IMR-90 (cell line): ENCODE data around the gene CNPY2. TPM values are rescaled to one million over a fixed set of nuclear protein-coding genes. Genes with fewer than 3 reads are reported as not detected.

Experiments
- ATAC-seq: fragments of 200-7000 bp; cut with Tn5 transposase; 2 replicates; pipeline ENCODE4 v1.9.1; 2020; ENCODE audit warnings: low read depth, mild to moderate bottlenecking, moderate library complexity
- BruUV-seq: library from RNA; stranded (reverse); fragments of 400-500 nt; replicated peaks from 2 replicates; lab custom pipeline; 2021; lab: Mats Ljungman, UMichigan
- CTCF ChIA-PET: fragments of 300-600 bp; formaldehyde crosslinking; extraction: SDS; loops from one replicate; lab custom pipeline; 2021; ENCODE audit warnings: antibody characterized with exemption; lab: Yijun Ruan, JAX
- POLR2A ChIA-PET: fragments of 300-600 bp; sonication (Branson Sonifier 250); formaldehyde crosslinking; loops from one replicate; lab custom pipeline; 2022; ENCODE audit warnings: antibody characterized with exemption; ENCODE audit not compliant: unreplicated experiment; lab: Charles Lee
- DNase-seq: peaks from one replicate; pipeline ENCODE4 v3.0.0; 2013
- H2AFZ ChIP-seq: replicated peaks from 2 replicates; pipeline ENCODE3; 2013; ENCODE audit warnings: low read length, mild to moderate bottlenecking; ENCODE audit not compliant: poor library complexity
- H2AK5ac ChIP-seq: 2 replicates; pipeline ENCODE4 v1.6.1; 2013; ENCODE audit warnings: low read depth, low read length, inconsistent platforms
- H2AK9ac ChIP-seq: replicated peaks from 2 replicates; pipeline ENCODE3; 2013; ENCODE audit warnings: mild to moderate bottlenecking, low read depth, low read length, moderate library complexity; ENCODE audit not compliant: poor library complexity
- H2BK120ac ChIP-seq: 2 replicates; pipeline ENCODE4 v1.6.1; 2013; ENCODE audit warnings: low read depth, low read length, inconsistent platforms
- H2BK15ac ChIP-seq: 3 replicates; pipeline ENCODE4 v1.6.1; 2013; ENCODE audit warnings: low read depth, low read length, inconsistent platforms
- H2BK20ac ChIP-seq: 2 replicates; pipeline ENCODE4 v1.6.1; 2013; ENCODE audit warnings: low read depth, mild to moderate bottlenecking, inconsistent platforms, low read length, moderate library complexity
- H2BK5ac ChIP-seq: 2 replicates; pipeline ENCODE4 v1.6.1; 2013; ENCODE audit warnings: mild to moderate bottlenecking, low read depth, low read length, inconsistent platforms; ENCODE audit not compliant: poor library complexity, severe bottlenecking
- H3K14ac ChIP-seq: replicated peaks from 2 replicates; pipeline ENCODE4 v1.6.1; 2013; ENCODE audit warnings: low read depth, low read length, inconsistent platforms
- H3K18ac ChIP-seq: 2 replicates; pipeline ENCODE4 v1.6.1; 2013; ENCODE audit warnings: low read depth, low read length, control low read depth
- H3K23ac ChIP-seq: 2 replicates; pipeline ENCODE4 v1.6.1; 2013; ENCODE audit warnings: low read depth, low read length, inconsistent platforms
- H3K27ac ChIP-seq: 2 replicates; pipeline ENCODE4 v1.5.1; 2013; ENCODE audit warnings: mild to moderate bottlenecking, control low read depth, low read length; ENCODE audit not compliant: insufficient read depth
- H3K27me3 ChIP-seq: 2 replicates; pipeline ENCODE4 v1.6.1; 2013; ENCODE audit warnings: low read length; ENCODE audit not compliant: control insufficient read depth, insufficient read depth
- H3K36me3 ChIP-seq: 2 replicates; pipeline ENCODE4 v1.6.1; 2013; ENCODE audit warnings: low read length, mixed read lengths; ENCODE audit not compliant: control insufficient read depth, insufficient read depth
- H3K4ac ChIP-seq: 2 replicates; pipeline ENCODE4 v1.6.1; 2013; ENCODE audit warnings: low read depth, low read length, inconsistent platforms
- H3K4me1 ChIP-seq: 2 replicates; pipeline ENCODE4 v1.6.1; 2013; ENCODE audit warnings: low read length, mixed read lengths; ENCODE audit not compliant: control insufficient read depth, insufficient read depth
- H3K4me2 ChIP-seq: 2 replicates; pipeline ENCODE4 v1.6.1; 2013; ENCODE audit warnings: low read depth, mild to moderate bottlenecking, control low read depth, low read length, moderate library complexity
- H3K4me3 ChIP-seq: 2 replicates; pipeline ENCODE4 v1.5.1; 2013; ENCODE audit warnings: low read depth, mild to moderate bottlenecking, control low read depth, low read length, moderate library complexity; ENCODE audit not compliant: insufficient read depth
- H3K56ac ChIP-seq: 2 replicates; pipeline ENCODE4 v1.6.1; 2013; ENCODE audit warnings: low read length, inconsistent platforms; ENCODE audit not compliant: insufficient read depth; ENCODE audit errors: extremely low read depth
- H3K79me1 ChIP-seq, 2 experiments: 2 replicates each; pipeline ENCODE4 v1.6.1; 2013; ENCODE audit warnings: low read length in 2 of 2, inconsistent platforms in 1 of 2, low read depth in 1 of 2
- H3K9ac ChIP-seq: 2 replicates; pipeline ENCODE4 v1.6.1; 2013; ENCODE audit warnings: low read depth, low read length, control low read depth
- H3K9me1 ChIP-seq: 2 replicates; pipeline ENCODE4 v1.6.1; 2013; ENCODE audit warnings: low read length, inconsistent platforms; ENCODE audit not compliant: insufficient read depth
- H3K9me3 ChIP-seq: 2 replicates; pipeline ENCODE4 v1.6.1; 2013; ENCODE audit warnings: low read length; ENCODE audit not compliant: control insufficient read depth, insufficient read depth
- H4K20me1 ChIP-seq: 2 replicates; pipeline ENCODE4 v1.6.1; 2013; ENCODE audit warnings: low read length, inconsistent platforms; ENCODE audit not compliant: insufficient read depth
- H4K5ac ChIP-seq: 2 replicates; pipeline ENCODE4 v1.6.1; 2013; ENCODE audit warnings: mild to moderate bottlenecking, low read depth, low read length, control low read depth
- H4K8ac ChIP-seq, 2 experiments: 2 replicates each; pipeline ENCODE4 v1.6.1; 2013; ENCODE audit warnings: low read depth in 2 of 2, low read length in 2 of 2, control low read depth in 1 of 2, inconsistent platforms in 1 of 2
- H4K91ac ChIP-seq: 2 replicates; pipeline ENCODE4 v1.6.1; 2013; ENCODE audit warnings: low read depth, low read length, inconsistent platforms; ENCODE audit not compliant: insufficient read depth
- BHLHE40 ChIP-seq: fragments of 150-350 bp; IDR thresholded peaks from 2 replicates; pipeline ENCODE4 v1.6.1; 2016; ENCODE audit warnings: mild to moderate bottlenecking, low read depth, low read length
- CEBPB ChIP-seq: IDR thresholded peaks from 2 replicates; pipeline ENCODE4 v1.6.1; 2012; ENCODE audit warnings: low read depth, low read length, improper control_type of control experiment
- CHD1 ChIP-seq: IDR thresholded peaks from 2 replicates; pipeline ENCODE4 v1.6.1; 2012; ENCODE audit warnings: low read depth, low read length, improper control_type of control experiment
- CTCF ChIP-seq: conservative IDR thresholded peaks from 2 replicates; pipeline ENCODE4 v1.5.1; 2012; ENCODE audit warnings: mild to moderate bottlenecking, low read depth, low read length, improper control_type of control experiment
- ELK1 ChIP-seq: fragments of 150-350 bp; IDR thresholded peaks from 2 replicates; pipeline ENCODE4 v1.6.1; 2016; ENCODE audit warnings: low read depth, mild to moderate bottlenecking, low read length, moderate library complexity, borderline replicate concordance
- FOS ChIP-seq: fragments of 150-350 bp; IDR thresholded peaks from 2 replicates; pipeline ENCODE4 v1.6.1; 2016; ENCODE audit warnings: low read depth, low read length
- MAZ ChIP-seq: IDR thresholded peaks from 2 replicates; pipeline ENCODE4 v1.6.1; 2012; ENCODE audit warnings: low read depth, mild to moderate bottlenecking, low read length, improper control_type of control experiment, moderate library complexity, borderline replicate concordance
- MXI1 ChIP-seq: IDR thresholded peaks from 2 replicates; pipeline ENCODE4 v1.6.1; 2012; ENCODE audit warnings: low read depth, mild to moderate bottlenecking, low read length, moderate library complexity, borderline replicate concordance
- NFE2L2 ChIP-seq: fragments of 150-350 bp; IDR thresholded peaks from 2 replicates; pipeline ENCODE4 v1.6.1; 2016; ENCODE audit warnings: low read depth, mild to moderate bottlenecking, low read length
- POLR2A ChIP-seq: IDR thresholded peaks from 2 replicates; pipeline ENCODE4 v1.6.1; 2012; ENCODE audit warnings: mild to moderate bottlenecking, low read depth, low read length
- RFX5 ChIP-seq: IDR thresholded peaks from 2 replicates; pipeline ENCODE4 v1.8.0; 2012; ENCODE audit warnings: low read depth, mild to moderate bottlenecking, low read length, moderate library complexity
- SMC3 ChIP-seq: fragments of 150-350 bp; IDR thresholded peaks from 2 replicates; pipeline ENCODE4 v1.6.1; 2016; ENCODE audit warnings: low read depth, mild to moderate bottlenecking, antibody characterized with exemption, low read length, moderate library complexity
- USF2 ChIP-seq: fragments of 150-350 bp; IDR thresholded peaks from 2 replicates; pipeline ENCODE4 v1.6.1; 2017; ENCODE audit warnings: mild to moderate bottlenecking, antibody characterized with exemption, low read length, low read depth
- WGBS, 2 experiments: methylation state at CpG; one replicate each; pipeline versions ENCODE4 v1.1.5 to v1.1.7; 2013; ENCODE audit warnings: missing lambda C conversion rate in 2 of 2; ENCODE audit not compliant: insufficient read length in 1 of 2; ENCODE audit errors: extremely low coverage in 2 of 2; 5-methylcytosine and 5-hydroxymethylcytosine counted together
- dilution Hi-C: fragments of 300-500 bp; cut with HindIII; formaldehyde crosslinking; loops from one replicate; pipeline ENCODE4 v1.14.3; 2018; ENCODE audit warnings: low sequenced_read_pairs; ENCODE audit not compliant: unreplicated experiment
- in situ Hi-C: fragments of 300-500 bp; cut with MboI; formaldehyde crosslinking; loops from 3 replicates; pipeline ENCODE4 v1.14.3; 2019; ENCODE audit warnings: low sequenced_read_pairs, inconsistent platforms, mixed read lengths
- intact Hi-C: fragments of 100-400 bp; cut with micrococcal nuclease; formaldehyde crosslinking; loops from 2 replicates; pipeline ENCODE4 v1.10.0; 2022
- polyA plus RNA-seq, 3 experiments: library from polyadenylated mRNA; depleted of rRNA; stranded (reverse); fragments of >200 nt; gene quantifications; 2 replicates each; pipeline ENCODE4 v1.2.3, GENCODE V29; 2012; ENCODE audit warnings: low replicate concordance in 1 of 3
- total RNA-seq: library from RNA; depleted of rRNA; stranded (reverse); fragments of >200 nt; gene quantifications from 2 replicates; pipeline ENCODE4 v1.2.3, GENCODE V29; 2012

Gene CNPY2
- total and polyA plus RNA-seq, 2 of the 4 experiments (the other 2 are of a cell fraction) = 65.2 to 175 TPM

- POLR2A ChIA-PET = interaction anchor here (1.2 kb wide), 1 partner anchor 10 kb away, joined by 4 read pairs; the partner anchor contains the start of gene PAN2
- BruUV-seq = no TSS peak
Observed at GRCh38 chr12:56324206-56324605, 8.4 kb upstream of the CNPY2 start.

More at GRCh38 chr12:56324206-56324605, 8.4 kb upstream of the CNPY2 start:
- H3K4me2 ChIP-seq = no peak overlapping the region
- no peaks in the 10 kb centered on the region for H3K9me3 ChIP-seq
- H3K4me1 ChIP-seq = no peaks in the 10 kb centered on the region
- H3K56ac ChIP-seq = no peak overlapping the region
- H3K14ac ChIP-seq = no peak overlapping the region
- H3K18ac ChIP-seq = no peak overlapping the region
- no peak overlapping the region for H2BK120ac ChIP-seq
- DNase-seq (no peak), ATAC-seq (no peak)
- H3K9me1 ChIP-seq = no peaks in the 10 kb centered on the region
- intact Hi-C loops = no loop called here
- H4K5ac ChIP-seq = no peak overlapping the region
- H3K36me3 ChIP-seq = peaks cover 38% of the 10 kb centered on the region
- no peak overlapping the region for H2AK9ac ChIP-seq
- no peak overlapping the region for H4K91ac ChIP-seq
- no peak overlapping the region for H4K8ac ChIP-seq
- dilution Hi-C loops = no loop called here
- in situ Hi-C loops = no loop called here
- H2AK5ac ChIP-seq = no peak overlapping the region
- 100% methylated on average over 1 of the region's 6 CpGs; no CpG with 5 or more reads in 1 of the 2 experiments for WGBS, 2 experiments
- H2BK20ac ChIP-seq = no peak overlapping the region
- no peak overlapping the region for H3K23ac ChIP-seq
- H3K27me3 ChIP-seq = no peaks in the 10 kb centered on the region
- H2BK5ac ChIP-seq = no peak overlapping the region
- H3K79me1 ChIP-seq = no peaks in the 10 kb centered on the region
- CTCF ChIA-PET = no interaction called here
- TF ChIP-seq FOS (no peak), BHLHE40 (no peak), NFE2L2 (no peak), MAZ (no peak), USF2 (no peak), RFX5 (no peak), POLR2A (no peak), CHD1 (no peak), CEBPB (no peak), MXI1 (no peak), ELK1 (no peak), CTCF (no peak), SMC3 (no peak)
- no peak overlapping the region for H3K4me3 ChIP-seq
- no peak overlapping the region for H2AFZ ChIP-seq
- H3K4ac ChIP-seq = no peak overlapping the region
- H3K27ac ChIP-seq = no peak overlapping the region
- H2BK15ac ChIP-seq = no peak overlapping the region
- H4K20me1 ChIP-seq = no peaks in the 10 kb centered on the region
- H3K9ac ChIP-seq = no peak overlapping the region
